HG03159 (cell line): ENCODE data around the gene EEF1G.

ENCODE experiments used
- ATAC-seq: cut with Tn5 transposase; IDR thresholded peaks from one replicate; pipeline ENCODE4 v1.9.1; 2021; ENCODE audit warnings: mild to moderate bottlenecking, moderate library complexity; ENCODE audit not compliant: unreplicated experiment

The EEF1G gene

DNA sequence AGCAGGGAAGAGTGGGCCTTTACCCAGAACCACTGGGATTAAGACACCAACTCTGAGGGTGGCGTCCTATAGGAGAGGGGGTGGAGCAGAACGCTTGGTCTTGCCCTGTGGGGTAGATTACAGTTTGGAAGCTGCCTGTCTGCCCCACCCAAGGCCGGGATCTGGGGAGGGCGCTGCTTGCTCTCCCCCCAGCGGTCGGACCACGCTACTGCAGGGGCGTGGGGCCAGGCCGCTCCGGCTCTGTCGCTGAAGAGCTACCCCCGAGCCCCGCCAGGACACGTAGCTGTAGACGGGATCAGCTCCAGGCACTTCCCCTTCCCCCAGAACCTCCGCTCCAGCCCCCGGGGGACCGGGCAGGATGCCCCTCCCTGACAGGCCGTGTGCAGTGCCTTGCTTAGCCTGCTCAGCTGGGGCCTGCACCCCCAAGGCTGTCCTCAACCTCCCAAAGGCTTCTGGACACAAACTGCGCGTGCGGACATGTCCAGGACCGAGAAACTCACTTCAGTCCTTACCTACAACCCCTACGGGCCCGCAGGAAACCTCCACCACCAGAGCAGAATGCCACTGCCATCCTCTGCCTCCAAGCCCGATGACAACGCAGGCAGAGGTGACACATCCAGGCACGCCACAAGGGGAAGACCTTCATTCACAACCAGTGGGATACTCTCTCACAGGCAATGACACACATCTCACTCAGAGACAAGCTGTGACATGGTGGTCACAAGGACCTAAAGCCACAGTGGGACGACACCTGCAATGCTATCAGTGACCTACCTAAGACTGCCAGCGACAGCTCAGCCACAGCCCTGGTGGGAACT, 30.7 kb downstream of the EEF1G start:
- no peak for ATAC-seq

- ATAC-seq, result no peak
These were observed 31.5 kb downstream of the EEF1G start for GRCh38 chr11:62542111-62542745.

DNA sequence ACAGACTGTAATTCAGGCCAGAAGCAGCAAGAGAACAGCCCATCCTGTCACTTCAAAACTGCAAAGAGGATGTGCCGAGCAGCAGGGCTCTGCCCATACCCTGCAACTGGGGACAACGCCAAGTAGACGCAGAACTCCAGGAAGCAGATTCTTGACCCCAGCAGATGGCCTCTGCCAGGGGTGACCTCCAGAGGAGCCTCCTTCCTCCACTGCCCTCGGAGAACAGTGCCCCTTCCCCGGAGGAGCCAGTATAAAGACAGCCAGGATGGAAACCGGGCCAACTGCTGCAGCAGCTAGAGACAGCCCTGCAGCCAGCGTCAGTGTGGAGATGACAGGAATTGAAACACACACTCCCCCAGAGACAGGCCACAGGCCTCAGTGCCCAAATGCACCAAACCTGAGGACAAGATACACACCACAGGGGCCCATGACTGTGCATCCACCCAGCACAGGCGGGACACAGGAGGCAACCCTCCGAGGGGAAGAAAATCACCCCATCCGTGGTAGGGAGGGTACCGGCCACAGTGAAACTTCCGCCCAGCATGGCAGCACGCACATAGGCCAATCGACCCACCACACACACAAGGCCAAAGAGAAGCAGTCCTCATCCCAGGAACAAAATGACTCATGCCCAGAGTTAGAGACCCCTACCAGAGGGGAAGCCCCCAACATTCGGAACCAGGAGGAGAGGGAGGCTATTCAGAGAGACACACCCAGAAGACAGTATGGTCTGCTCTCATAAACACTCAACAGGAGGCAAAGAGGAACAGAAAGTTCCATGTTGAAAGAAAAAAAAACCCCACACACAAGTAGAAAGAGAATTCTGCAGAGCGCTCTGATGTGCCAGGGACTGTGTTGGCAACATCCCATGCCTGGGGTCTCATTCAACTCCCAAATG, 32.6 kb downstream of the EEF1G start:
- peak; percentile 35 for ATAC-seq

- no peak for ATAC-seq
These were observed 34.3 kb downstream of the EEF1G start for GRCh38 chr11:62539238-62539925.

- ATAC-seq, result no peak
These were observed 35.0 kb downstream of the EEF1G start for GRCh38 chr11:62538470-62539237.

DNA sequence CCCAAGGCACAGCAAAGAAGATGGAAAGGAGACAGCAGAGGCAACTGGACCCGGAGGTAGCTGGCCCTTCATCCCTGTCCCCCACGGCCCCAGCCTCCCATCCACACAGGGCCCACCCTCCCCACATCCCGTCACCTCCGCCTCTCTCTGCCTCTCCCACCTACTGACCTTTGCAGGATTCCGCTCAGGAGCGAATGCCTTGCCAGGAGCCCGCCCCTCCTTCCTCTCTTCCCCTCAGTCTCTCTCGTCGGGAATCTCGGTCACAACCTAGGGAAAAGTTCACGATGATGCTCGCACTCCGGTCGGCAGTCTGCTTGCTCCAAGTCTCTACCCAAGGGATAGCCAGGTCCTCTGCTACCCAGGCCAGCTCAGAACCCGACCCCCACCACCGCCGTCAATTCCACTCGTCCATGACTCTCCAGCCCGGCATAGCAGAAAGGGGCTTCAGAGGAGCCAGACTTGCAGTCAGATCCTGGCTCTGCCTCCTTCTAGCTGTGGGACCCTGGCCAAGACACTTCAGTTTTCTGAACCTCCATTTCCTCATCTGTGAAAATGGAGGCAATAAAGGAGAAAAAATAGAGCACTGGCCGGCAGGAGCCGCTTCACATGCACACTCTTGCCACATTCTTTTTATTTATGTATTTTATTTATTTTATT, 37.3 kb downstream of the EEF1G start:
- no peak for ATAC-seq

GRCh38 chr11:62535802-62536201, 37.9 kb downstream of the EEF1G start:
- no peak for ATAC-seq

DNA sequence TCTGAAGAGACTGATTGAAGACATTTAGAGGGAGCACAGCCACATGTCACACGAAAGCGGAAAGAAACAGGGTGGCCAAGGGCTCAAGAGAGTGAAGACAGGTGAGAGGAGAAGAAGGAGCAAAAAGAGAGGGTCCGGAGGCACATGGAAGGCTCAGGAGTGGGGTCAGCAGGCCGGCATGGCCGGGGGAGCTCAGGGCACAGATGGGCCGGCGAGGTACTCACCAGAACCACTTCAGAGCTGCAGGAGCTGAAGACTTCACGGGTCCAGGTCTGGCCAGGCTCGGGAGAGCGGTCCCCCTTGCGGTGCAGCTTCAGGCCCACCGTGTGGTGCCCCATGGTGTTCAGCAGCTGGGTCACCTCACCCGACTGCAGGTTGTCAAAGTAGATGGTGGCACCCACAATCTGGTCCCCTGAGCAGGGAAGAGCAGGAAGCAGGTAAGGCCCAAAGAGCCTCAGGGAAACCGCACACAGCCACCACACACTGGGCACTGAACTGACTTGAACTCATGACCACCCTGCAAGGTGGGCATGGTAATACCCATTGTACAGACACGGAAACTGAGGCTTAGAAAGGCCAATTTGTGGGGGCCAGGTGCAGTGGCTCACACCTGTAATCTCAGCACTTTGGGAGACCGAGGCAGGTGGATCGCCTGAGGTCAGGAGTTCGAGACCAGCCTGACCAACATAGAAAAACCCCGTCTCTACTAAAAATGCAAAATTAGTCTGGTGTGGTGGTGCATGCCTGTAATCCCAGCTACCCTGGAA, 38.7 kb downstream of the EEF1G start:
- ATAC-seq, result no peak

DNA sequence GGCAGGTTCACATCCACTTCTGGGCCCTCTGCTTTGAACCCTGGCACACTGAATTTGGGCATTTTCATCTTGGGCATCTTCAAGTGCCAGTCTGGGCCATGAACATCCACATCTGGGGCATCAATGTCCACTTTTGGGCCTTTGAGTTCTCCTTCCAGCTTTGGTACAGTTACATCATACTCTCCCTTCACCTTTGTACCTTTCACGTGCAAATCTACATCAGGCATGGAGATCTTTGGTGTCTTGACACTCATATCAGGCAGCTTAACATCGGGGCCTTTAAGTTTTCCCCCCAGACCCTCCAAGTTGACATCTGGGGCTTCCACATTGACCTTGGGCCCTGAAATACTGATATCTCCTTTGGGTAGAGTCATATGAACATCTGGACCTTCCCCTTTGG, 41.6 kb downstream of the EEF1G start:
- ATAC-seq, result no peak

DNA sequence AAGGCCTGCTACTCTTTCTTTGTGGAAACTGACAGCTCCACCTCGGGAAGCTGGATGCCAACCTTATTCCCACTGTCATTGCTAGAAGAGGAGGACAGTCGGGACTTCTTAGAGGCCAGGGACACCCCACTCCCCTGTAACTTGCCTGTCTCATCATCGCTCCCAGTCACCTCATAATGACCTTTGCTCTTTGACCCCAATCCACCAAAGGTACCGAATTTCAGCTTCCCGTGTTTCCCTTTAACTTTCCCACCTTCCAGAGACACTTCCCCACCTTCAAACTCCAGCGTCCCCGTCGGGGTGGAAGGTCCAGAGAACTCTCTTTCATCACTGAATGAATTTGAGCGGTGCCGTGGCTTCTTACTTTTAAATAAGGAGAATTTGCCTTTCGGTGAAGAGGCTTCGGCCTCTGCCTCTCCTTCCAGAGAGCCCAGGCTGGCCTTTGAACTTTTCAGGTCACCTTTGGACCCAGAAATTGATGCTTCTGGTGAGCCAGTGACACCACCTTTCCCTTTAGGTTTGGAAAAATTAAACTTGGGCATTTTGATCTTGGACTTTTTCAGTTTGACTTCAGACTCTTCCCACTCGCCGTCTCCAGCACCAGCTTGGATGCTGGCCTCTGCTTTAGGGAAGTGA, 56.8 kb downstream of the EEF1G start:
- ATAC-seq, result no peak

GRCh38 chr11:62514151-62514550, 59.5 kb downstream of the EEF1G start:
- ATAC-seq, result no peak

GRCh38 chr11:62513626-62514025, 60.1 kb downstream of the EEF1G start:
- no peak for ATAC-seq

- ATAC-seq, result no peak
These were observed 60.7 kb downstream of the EEF1G start for GRCh38 chr11:62512961-62513360.
